Activated T-cell treated with anti-CD3 and anti-CD28 coated beads, Interleukin-2, amount 50 U/mL, for 72 hours (primary cell): ENCODE data around the gene KCNMA1. TPM values are rescaled to one million over a fixed set of nuclear protein-coding genes. Genes with fewer than 3 reads are reported as not detected.
"Not testable (repeated sequence)": the region's sequence is repeated elsewhere in the genome, so short reads cannot be mapped to it uniquely, and the experiment has no call there.

Experiments
- ATAC-seq, 2 donors: fragments of 150-1000 bp; cut with Tn5 transposase; replicated peaks in 1 of 2; 2 replicates each; pipeline ENCODE4 v1.10.0; 2021; ENCODE audit warnings: moderate library complexity in 2 of 2, mild to moderate bottlenecking in 1 of 2
- DNase-seq, 2 donors: peaks; one replicate each; pipeline ENCODE4 v3.0.0; 2021 to 2022; ENCODE audit warnings: mixed read lengths in 1 of 2
- H3K27ac Mint-ChIP-seq: one replicate; pipeline ENCODE4 v1.8.0; 2022; ENCODE audit warnings: mild to moderate bottlenecking, moderate library complexity, mixed read lengths
- H3K27me3 Mint-ChIP-seq: one replicate; pipeline ENCODE4 v1.8.0; 2022; ENCODE audit warnings: low read depth, mixed read lengths
- H3K36me3 Mint-ChIP-seq, 2 donors: one replicate each; pipeline ENCODE4 v1.8.0; 2022; ENCODE audit warnings: mixed read lengths in 2 of 2, mild to moderate bottlenecking in 1 of 2; ENCODE audit not compliant: insufficient read depth in 2 of 2
- H3K4me1 Mint-ChIP-seq: one replicate; pipeline ENCODE4 v1.8.0; 2022; ENCODE audit warnings: low read depth, mixed read lengths
- H3K4me3 Mint-ChIP-seq, 2 donors: one replicate each; pipeline ENCODE4 v1.8.0; 2022; ENCODE audit warnings: mild to moderate bottlenecking in 2 of 2, mixed read lengths in 2 of 2, moderate library complexity in 2 of 2
- H3K9me3 Mint-ChIP-seq, 2 donors: one replicate each; pipeline ENCODE4 v1.8.0; 2022; ENCODE audit warnings: mixed read lengths in 2 of 2
- total RNA-seq, 2 donors: library from RNA; stranded (reverse); gene quantifications; one replicate each; pipeline ENCODE4 v1.2.3, GENCODE V29; 2022

KCNMA1 gene
- 1 to 10 TPM in 1 of 2 donors, under 1 TPM in 1; 0.55 to 1.0 TPM for total RNA-seq

GRCh38 chr10:77637532-77638320, at the start of gene KCNMA1:
Gene KCNMA1, minus strand, starts transcription at chr10:77637808.
- Mint-ChIP-seq H3K36me3 (no peaks in the 10 kb centered on the region), H3K27me3 (peaks cover 76% of the 10 kb centered on the region), H3K4me3 (peak within 1 kb of the TSS; percentile 47 to 82), H3K27ac (no peak within 1 kb of the TSS), H3K4me1 (no peaks in the 10 kb centered on the region), H3K9me3 (no peaks in the 10 kb centered on the region)
- ATAC-seq: peak; percentile 19 to 29
- DNase-seq: peak; percentile 16 to 18

- H3K9me3 Mint-ChIP-seq: peaks cover 0 to 2% of the 10 kb centered on the region in 2 donors
- no peak overlapping the region for H3K27ac Mint-ChIP-seq
- no peak for DNase-seq
- ATAC-seq: no peak
- no peak overlapping the region for H3K4me3 Mint-ChIP-seq
- no peaks in the 10 kb centered on the region for H3K4me1 Mint-ChIP-seq
- H3K36me3 Mint-ChIP-seq: no peaks in the 10 kb centered on the region
- peaks cover 32% of the 10 kb centered on the region for H3K27me3 Mint-ChIP-seq
Observed at GRCh38 chr10:77686650-77687417, 49.2 kb upstream of the KCNMA1 start.

GRCh38 chr10:77686096-77686495, 48.5 kb upstream of the KCNMA1 start:
- H3K27me3 Mint-ChIP-seq: peaks cover 28% of the 10 kb centered on the region
- DNase-seq: no peak
- no peaks in the 10 kb centered on the region for H3K4me1 Mint-ChIP-seq
- no peak overlapping the region for H3K4me3 Mint-ChIP-seq
- H3K9me3 Mint-ChIP-seq: no peaks in the 10 kb centered on the region
- no peaks in the 10 kb centered on the region for H3K36me3 Mint-ChIP-seq
- no peak overlapping the region for H3K27ac Mint-ChIP-seq
- ATAC-seq: no peak

DNA sequence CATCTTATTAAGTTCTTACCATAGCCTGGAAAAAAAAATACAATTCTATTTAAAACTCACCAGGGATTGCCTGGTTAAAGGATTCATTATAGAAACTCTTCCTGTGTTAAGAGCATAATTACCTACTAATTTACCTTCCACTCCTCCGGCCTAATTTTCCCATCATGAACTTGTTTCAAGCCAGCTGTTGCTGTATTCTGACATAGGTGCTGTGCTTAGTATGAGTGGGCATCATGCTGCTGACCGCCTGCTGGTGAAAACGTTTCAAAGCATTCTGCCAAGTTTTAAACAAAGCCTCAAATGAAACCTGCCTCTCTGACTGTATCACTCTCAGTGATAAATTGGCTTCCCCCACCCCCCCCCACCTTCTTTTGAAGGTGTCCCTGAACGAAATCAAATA, 47.8 kb upstream of the KCNMA1 start:
- Mint-ChIP-seq H3K27ac (no peak overlapping the region), H3K4me1 (no peaks in the 10 kb centered on the region), H3K27me3 (peaks cover 28% of the 10 kb centered on the region), H3K9me3 (no peaks in the 10 kb centered on the region), H3K4me3 (no peak overlapping the region), H3K36me3 (no peaks in the 10 kb centered on the region)
- no peak for ATAC-seq
- DNase-seq: no peak

DNA sequence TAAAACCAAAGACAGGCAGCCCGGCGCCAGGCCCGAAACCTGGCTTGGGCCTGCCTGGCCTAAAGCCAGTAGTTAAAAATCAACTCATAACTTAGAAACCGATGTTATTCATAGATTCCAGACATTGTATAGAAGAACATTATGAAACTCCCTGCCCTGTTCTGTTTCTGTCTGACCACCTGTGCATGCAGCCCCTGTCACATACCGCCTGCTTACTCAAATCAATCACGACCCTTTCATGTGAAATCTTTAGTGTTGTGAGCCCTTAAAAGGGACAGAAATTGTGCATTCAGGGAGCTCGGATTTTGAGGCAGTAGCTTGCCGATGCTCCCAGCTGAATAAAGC, 45.5 kb upstream of the KCNMA1 start:
- H3K4me3 Mint-ChIP-seq: not testable (repeated sequence)

GRCh38 chr10:77682393-77683087, 44.9 kb upstream of the KCNMA1 start:
- Mint-ChIP-seq H3K27me3 (peaks cover 25% of the 10 kb centered on the region), H3K27ac (no peak overlapping the region), H3K4me1 (no peaks in the 10 kb centered on the region), H3K36me3 (no peaks in the 10 kb centered on the region), H3K9me3 (no peaks in the 10 kb centered on the region), H3K4me3 (no peak overlapping the region)
- DNase-seq: no peak
- ATAC-seq: no peak

More for the DNA sequence above, 45.5 kb upstream of the KCNMA1 start:
- H3K27me3 Mint-ChIP-seq: peaks cover 21% of the 10 kb centered on the region
- not testable (repeated sequence) for H3K9me3 Mint-ChIP-seq, H3K27ac Mint-ChIP-seq, H3K4me1 Mint-ChIP-seq, H3K36me3 Mint-ChIP-seq, DNase-seq, ATAC-seq

DNA sequence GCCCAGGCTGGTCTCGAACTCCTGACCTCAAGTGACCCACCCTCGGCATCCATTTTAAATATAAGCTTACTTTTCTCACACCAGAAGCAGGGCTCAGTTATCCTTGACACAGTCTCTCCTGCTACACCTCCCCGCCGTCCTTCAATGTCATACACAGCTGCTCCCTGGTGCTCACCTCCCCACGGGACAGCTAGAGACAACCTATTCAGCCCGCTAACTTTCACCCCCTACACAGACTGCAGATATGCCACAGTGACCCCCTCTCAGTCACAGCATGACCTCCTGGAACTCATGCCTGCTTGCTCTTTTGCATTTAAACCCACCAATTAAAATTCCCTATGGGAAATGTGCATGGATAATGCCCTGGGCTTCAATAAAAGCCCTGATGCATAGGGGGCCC, 44.2 kb upstream of the KCNMA1 start:
- Mint-ChIP-seq H3K27ac (no peak overlapping the region), H3K9me3 (no peaks in the 10 kb centered on the region), H3K4me3 (no peak overlapping the region), H3K4me1 (no peaks in the 10 kb centered on the region), H3K36me3 (no peaks in the 10 kb centered on the region), H3K27me3 (peaks cover 27% of the 10 kb centered on the region)
- no peak for ATAC-seq
- no peak for DNase-seq

DNA sequence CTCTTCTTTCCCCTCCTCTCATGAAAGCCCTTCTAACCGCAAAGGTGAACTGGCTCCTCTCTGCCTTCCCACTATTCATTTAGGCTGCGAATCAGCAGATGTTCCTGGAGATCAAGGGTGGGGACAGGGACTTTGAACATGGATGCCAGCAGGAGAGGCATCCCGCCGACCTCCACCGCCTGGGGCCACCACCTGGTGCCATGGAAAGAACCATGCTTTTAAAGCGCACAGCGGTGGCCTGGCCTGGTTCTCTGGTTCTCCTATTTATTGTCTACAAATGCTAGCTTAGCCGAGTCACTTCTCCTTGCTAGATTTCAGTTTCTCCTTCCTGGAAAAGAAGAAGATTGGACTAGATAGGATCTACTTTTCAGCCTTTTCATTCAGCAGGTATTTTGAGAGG, 43.2 kb upstream of the KCNMA1 start:
- H3K27ac Mint-ChIP-seq: no peak overlapping the region
- ATAC-seq: no peak
- no peaks in the 10 kb centered on the region for H3K9me3 Mint-ChIP-seq
- H3K27me3 Mint-ChIP-seq: peaks cover 34% of the 10 kb centered on the region
- no peak for DNase-seq
- H3K36me3 Mint-ChIP-seq: no peaks in the 10 kb centered on the region
- H3K4me1 Mint-ChIP-seq: no peaks in the 10 kb centered on the region
- no peak overlapping the region for H3K4me3 Mint-ChIP-seq

DNA sequence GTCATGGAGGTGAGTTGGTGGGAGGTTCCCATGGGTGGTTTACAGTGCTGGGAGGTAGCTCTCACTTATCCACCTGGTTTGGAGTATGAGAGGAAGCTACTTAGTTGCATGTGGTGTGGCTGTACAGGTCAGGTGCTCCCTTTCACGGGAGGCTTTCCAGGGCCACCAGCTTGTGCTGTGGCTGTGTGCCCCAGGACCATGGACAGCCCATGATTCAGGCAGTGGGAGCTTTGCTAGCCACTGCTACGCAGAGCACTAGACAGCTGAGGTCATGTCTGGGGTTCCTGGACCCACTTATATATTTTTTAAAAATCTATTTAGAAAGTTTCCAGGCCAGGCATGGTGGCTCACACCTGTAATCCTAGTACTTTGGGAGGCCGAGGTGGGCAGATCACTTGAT, 42.5 kb upstream of the KCNMA1 start:
- Mint-ChIP-seq H3K27ac (no peak overlapping the region), H3K27me3 (peaks cover 34% of the 10 kb centered on the region), H3K4me1 (no peaks in the 10 kb centered on the region), H3K36me3 (no peaks in the 10 kb centered on the region), H3K4me3 (no peak overlapping the region), H3K9me3 (no peaks in the 10 kb centered on the region)
- no peak for DNase-seq
- ATAC-seq: no peak

DNA sequence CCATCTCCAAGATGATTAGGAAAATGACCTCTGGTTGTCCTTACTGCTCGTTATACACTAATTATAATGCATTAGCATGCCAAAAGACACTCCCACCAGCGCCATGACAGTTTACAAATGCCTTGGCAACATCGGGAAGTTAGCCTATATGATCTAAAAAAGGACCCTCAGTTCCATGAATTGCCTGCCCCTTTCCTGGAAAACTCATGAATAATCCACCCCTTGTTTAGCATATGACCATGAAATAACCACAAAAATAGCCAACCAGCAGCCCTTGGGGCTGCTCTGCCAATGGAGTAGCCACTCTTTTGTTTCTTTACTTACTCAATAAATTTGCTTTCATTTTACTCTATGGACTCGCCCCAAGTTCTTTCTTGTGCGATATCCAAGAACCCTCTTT, 41.6 kb upstream of the KCNMA1 start:
- no peak for ATAC-seq
- H3K9me3 Mint-ChIP-seq: no peaks in the 10 kb centered on the region

GRCh38 chr10:77678146-77678545, 40.5 kb upstream of the KCNMA1 start:
- ATAC-seq: no peak
- H3K4me3 Mint-ChIP-seq: no peak overlapping the region
- no peaks in the 10 kb centered on the region for H3K36me3 Mint-ChIP-seq
- H3K27me3 Mint-ChIP-seq: peaks cover 35% of the 10 kb centered on the region
- no peak for DNase-seq
- H3K9me3 Mint-ChIP-seq: no peaks in the 10 kb centered on the region
- H3K4me1 Mint-ChIP-seq: no peaks in the 10 kb centered on the region
- H3K27ac Mint-ChIP-seq: no peak overlapping the region

More for the DNA sequence above, 41.6 kb upstream of the KCNMA1 start:
- Mint-ChIP-seq H3K36me3 (no peaks in the 10 kb centered on the region), H3K4me1 (no peaks in the 10 kb centered on the region), H3K4me3 (no peak overlapping the region), H3K27ac (no peak overlapping the region), H3K27me3 (peaks cover 30% of the 10 kb centered on the region)
- no peak for DNase-seq

DNA sequence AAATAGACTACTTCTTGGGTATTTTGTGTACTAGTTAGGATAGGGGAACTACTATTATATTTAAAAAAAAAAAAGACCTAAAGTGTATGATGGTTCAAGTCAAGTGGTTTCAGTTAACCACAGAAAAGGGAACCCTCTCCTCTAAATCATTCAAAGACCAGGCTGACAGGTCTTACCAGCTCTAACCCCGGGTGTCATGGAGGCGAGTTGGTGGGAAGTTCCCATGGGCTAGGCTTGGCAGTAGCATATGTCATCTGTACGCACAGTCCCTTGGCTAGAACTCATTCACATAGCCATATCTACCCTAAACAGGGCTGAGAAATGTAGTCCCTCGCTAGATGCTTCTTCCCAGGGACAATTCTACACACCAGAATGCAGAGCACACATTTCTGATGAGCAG, 37.7 kb upstream of the KCNMA1 start:
- Mint-ChIP-seq H3K27ac (no peak overlapping the region), H3K27me3 (peaks cover 48% of the 10 kb centered on the region), H3K4me1 (no peaks in the 10 kb centered on the region), H3K36me3 (no peaks in the 10 kb centered on the region), H3K9me3 (no peaks in the 10 kb centered on the region), H3K4me3 (no peak overlapping the region)
- no peak for DNase-seq
- ATAC-seq: no peak

DNA sequence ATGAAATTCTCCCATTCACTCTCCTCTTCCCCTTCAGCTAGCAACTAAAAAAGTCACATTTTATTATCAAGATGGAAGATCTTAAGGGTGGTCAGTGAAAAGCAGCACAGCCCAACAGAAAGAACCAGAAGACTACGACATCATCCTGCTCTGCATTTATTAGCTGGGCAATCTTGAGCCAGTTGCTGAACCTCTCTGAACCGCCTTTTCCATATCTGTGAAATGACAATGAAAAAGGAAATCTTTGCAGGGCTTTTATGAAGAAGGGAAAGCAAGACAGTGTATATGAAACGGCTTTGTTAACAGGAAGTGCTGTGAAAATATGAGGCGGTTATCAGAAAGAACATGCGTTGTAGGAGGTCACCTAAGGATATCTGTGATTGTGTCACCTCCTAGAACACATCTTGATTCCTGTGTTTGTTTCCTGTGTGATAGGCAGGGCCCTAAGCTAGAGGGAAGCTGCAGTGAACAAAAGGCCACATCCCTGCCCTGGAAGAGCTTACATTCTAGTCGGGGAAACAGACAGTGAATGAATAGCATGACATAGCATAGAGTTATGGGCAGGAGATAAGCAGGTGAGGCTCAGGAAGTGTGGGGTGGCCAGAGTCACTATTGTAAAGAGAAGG, 36.0 kb upstream of the KCNMA1 start:
- H3K4me3 Mint-ChIP-seq: no peak overlapping the region
- H3K9me3 Mint-ChIP-seq: no peaks in the 10 kb centered on the region
- H3K27me3 Mint-ChIP-seq: peaks cover 62% of the 10 kb centered on the region
- DNase-seq: no peak
- no peak for ATAC-seq
- H3K27ac Mint-ChIP-seq: no peak overlapping the region
- H3K4me1 Mint-ChIP-seq: no peaks in the 10 kb centered on the region
- no peaks in the 10 kb centered on the region for H3K36me3 Mint-ChIP-seq
